Stimulated activated CD8-positive, alpha-beta memory T cell treated with anti-CD3 and anti-CD28 coated beads, Interleukin-7, amount 100 ng/mL, for 48 hours (primary cell): ENCODE data around the gene TMEM217.

Experiments used
- DNase-seq, 2 donors: peaks; one replicate each; pipeline ENCODE4 v3.0.0-alpha.2; 2020; ENCODE audit warnings: low read depth in 1 of 2; ENCODE audit errors: extremely low read depth in 1 of 2

The TMEM217 gene

DNA sequence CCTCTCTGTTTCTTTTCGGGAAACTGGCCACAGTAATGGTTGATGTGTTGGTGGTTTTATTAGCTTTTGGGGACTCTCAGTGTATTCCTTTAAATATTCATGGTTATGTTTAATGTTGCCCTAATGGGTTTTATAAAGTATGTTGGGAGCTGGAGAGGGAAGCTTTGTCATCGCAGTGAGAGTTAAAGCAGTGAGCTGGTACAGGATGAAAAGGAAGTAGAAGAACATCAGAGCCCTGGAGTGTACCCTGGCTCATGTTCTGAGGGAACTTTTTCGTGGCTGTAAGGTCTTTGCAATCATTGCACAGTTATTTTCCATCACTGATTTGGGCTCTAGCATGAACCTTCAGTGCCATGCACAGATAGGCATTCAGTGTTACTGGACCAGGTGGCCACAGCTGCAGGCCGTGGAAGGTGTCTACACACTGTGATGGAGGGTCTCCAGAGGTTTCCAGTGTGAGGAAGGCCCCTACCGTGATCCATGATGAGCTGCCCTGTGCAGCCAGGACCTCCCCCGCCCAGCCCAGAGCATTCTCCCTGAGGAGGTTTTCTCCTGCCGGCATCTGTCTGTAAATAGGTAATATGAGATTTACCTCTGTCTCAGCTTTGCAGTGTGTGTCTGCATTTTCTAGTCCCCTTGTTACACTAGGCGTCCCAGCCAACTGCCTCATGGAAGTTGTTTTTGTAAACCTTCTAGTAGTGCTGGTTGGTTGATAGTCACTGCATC, 22.4 kb upstream of the TMEM217 start:
- no peak for DNase-seq

DNA sequence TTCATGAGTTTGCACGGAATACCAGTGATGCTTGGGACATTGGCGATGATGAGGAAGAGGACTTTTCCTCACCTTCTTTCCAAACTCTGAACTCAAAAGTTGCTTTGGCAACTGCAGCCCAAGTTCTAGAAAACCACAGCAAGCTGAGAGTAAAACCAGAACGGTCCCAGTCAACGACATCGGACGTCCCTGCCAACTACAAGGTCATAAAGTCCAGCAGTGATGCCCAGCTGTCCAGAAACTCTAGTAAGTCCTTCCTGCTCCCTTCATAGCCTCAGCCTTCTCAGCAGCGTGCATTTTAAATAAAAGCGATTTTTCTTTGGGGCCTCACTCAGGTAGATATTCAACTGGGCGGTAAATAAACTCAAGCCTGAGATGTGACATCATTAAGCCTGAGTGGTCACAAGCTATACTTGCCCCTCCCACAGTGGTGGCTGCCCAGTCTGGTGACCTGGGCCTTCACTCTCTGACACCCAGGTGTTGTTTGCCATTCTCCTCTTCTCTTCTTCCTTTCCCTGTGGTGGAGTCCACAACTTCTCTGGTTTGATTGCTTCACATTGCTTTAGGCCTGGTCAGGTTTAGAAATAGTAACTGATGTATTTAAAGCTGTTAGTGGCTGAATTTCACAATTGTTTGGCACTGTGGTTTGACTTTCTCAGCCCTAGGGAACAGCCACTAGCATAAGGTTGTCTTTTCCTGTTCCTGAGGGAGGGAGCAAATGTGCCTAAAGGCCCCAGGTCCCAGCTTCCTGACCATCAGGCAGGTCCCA, 21.6 kb upstream of the TMEM217 start:
- DNase-seq = no peak

DNA sequence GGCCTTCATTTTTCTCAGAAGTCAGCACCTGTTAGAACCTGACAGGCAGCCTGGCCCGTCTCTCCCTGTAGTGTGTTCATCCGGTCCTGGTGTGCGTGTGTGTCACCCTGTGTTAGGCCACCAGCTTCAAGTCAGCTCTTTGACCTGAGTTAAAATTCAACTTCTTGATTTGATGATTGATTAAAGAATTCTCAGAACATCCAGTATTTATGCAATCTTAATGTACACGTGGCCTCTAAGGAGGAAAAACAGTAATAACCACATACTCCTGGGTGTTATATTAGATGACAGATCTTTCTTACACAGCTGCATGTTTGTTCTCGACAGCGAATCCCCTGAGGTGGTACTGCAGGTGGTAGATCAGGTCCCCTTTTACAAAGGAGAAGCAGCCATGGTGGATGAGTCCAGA, 19.1 kb upstream of the TMEM217 start:
- DNase-seq = no peak

DNA sequence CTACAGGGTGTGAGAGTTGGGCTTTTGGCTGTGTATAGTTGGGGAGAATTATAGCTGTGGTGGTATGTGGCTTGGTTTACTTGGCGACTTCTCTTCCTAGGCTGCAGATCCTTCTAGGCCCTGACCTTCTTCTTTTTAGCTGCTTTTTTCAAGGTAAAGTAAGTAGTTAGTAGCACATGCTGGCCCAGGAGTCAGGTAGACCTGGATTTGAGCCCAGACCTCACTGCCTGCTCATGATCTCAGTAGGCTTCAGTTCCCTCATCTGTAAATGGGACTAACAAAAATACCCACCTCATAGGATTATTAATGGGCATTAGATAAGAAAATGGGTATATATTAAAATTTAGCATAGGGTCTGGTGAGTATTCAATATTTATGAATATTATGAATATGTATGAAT, 17.4 kb upstream of the TMEM217 start:
- DNase-seq = no peak

DNA sequence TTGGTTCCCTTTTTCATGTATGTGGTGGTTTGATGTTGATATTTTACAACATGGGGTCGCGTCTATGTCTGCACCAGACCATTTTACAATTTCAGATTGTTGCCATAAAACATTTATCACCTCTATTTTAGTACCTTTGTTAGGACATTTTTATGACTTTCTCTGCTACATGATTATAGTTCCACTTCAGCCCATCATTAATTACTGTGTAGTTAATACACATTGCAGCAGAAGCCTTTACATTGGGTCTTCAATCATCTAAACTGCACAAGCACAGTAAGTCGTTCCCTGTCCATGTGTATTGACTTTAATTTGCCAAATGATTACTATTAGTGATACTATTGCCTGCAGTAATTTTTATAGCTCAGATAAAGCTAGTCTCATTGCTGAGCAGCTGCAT, 15.7 kb upstream of the TMEM217 start:
- no peak for DNase-seq

DNA sequence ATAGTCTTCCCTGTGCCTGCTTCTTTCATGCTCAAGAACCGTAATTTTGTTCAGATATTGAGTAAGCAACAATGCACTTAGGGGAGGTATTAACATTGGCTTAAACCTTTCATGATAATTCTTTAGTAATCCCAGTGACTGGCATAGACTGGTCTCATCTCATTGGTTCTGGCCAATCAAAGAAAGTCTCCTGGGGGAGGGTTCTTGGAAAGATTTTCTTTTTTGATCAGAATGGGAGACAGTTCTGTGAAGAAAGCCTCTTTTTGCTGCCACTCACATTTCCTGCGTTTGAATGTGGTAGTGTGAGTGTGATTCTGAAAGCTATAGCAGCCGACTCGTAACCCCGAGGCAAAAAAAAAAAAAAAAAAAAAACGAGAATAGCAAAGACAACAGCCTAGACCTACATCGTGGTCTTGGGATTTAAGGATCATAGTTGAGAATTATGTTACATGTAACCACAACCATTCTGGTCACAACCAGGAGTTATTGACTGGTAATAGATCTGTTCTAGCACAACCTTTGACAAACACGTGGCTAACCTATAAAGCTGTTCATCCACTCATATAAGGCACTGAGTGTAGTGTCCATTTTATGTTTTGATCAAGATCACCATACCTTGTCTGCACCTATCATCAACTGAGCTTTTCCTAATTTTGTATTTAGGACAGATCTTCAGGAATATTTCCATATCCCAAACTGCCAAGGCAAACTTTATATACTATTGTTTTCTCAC, 15.1 kb upstream of the TMEM217 start:
- DNase-seq = no peak

DNA sequence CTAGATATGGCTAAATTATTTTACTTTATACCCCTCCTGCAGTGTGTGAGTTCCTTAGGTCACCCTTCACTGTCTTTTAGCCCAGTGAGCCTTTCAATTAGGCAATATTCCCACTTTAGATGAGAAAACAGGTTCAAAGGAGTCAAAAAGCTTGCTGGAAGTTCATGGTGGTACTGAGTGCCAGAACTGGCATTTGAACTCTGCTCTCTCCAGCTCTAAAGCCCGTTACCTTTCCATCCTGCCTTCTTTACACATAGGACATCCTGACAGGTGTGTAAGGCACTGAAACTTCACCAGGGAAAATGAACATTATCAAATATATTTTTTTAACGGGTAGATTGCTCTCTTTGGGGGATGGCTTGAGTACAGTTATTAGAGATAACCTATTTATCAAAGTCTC, 11.2 kb upstream of the TMEM217 start:
- DNase-seq = no peak

DNA sequence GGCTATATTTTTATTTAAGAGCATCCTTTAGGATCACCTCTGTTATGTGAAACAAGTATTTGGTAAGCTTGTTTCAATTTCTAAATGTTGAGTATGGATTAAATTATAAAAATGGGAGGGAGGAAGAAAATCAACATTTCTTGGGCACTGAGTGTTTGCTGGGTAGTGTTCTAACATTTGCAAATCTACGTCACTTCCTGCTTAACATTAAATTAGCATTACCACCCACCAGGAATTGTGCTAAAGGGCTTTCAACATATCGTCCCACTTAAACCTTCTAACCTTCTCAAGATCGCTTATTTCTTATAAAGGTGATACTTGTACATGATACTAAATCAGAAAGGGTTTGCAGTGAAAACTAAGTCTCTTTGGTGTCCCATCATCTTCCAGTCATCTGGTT, 7.9 kb upstream of the TMEM217 start:
- no peak for DNase-seq

DNA sequence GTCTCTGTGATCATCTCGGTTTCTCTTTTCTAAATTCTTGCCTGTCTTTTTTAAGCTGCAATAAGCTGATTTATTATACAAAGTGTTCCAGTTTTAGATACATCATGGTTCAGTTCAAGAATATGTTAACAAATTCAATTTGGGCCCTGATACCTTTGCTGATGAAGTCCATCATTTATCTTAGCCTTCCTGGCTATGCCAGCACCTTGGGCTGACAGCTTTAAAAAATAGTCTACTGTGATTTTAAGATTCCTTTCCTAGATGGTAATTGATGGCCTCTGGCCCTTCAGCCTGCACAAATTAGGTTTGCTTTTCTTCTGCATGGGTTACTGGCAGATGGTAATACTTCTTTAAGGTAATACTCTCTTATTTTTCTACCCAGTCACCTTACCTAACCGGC, 7.1 kb upstream of the TMEM217 start:
- DNase-seq = no peak

DNA sequence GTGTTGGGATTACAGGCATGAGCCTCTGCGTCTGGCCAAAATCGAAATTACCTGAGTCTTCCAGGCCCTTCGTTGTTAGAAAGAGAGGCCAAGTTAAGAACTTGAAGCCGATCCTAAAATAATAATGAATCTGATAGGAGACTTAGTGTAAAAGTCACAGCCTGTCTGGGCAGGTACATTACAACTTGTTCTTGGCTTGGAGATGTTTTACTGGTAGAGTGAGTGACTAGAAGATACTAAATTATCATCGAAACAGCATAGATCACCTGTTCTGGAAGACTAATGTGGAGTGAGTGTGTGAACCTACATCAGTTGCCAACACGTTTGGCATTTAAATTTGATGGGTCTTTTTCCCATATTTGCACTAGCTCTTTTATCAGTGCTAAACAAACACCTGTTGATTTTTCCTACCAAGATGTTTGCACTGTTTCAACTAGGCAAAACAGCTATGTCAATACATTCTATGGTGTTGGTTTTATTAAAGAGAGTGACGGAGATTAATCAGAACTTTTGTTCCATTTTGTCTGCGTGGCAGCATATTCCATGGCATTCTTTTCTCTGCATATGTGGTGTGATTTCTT, 4.6 kb upstream of the TMEM217 start:
- DNase-seq = no peak

DNA sequence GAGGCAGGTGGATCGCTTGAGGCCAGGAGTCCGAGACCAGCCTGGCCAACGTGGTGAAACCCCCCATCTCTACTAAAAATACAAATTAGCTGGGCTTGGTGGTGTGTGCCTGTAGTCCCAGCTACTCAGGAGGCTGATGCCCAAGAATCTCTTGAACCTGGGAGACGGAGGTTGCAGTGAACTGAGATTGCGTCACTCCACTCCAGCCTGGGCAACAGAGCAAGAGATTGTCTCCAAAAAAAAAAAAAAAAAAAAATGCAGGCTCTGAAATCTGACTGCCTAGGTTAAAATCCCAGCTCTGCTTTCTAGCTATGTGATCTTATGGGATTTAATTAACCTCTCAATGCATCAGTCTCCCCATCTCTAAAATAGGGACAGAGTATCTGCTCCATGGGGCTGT, 3.3 kb upstream of the TMEM217 start:
- DNase-seq = no peak

DNA sequence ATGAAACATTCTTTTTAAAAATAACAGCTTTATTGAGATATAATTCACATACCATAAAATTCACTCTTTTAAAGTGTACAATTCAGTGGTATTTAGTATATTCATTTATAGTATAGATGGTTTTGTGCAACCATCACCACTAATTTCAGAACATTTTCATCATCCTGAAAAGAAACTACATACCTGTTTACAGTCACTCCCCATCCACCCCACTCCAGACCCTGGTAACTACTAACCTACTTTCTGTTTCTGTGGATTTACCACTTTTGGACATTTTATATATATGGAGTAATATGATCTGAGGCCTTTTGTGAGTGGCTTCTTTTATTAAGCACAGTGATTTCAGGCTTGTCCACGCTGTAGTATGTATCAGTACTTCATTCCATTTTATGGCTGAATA, 2.5 kb upstream of the TMEM217 start:
- DNase-seq = no peak

DNA sequence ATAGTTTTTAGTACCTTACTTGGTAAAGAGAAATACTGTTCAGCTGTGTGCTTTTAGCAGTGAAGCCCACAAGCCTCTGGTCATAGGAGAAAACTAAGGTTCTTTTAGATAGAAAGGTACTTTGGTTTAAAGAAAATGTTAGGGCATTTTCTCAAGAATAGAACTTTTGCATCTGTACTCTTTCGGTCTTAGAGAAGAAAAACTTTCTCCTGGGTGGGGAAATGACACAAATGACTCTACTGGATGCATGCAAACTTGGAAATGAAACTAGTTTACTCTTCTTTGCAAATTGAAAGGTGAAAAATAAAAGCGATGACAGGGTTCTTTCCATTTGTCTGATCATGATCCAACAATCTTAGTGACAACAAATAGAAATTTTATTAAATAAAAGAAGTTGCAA, 2.1 kb upstream of the TMEM217 start:
- DNase-seq = no peak

DNA sequence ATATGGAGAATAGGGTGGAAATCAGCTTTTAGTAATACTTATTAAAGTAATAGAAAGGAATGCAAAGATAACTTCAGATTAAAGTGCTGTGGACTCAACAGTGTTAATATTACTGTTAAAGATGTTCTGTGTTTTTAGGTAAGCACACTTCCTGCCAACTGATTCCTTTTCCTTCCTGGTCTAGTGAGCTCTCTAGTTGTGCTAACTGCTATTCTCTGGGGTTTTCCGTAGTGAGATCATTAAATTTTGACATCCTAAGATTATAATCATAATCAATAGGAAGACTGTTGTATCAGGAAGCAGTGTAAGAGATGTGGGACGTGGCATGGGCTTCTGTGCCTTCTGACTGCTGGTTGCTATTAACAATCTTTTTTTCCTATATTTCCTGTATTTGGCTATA, 1.2 kb upstream of the TMEM217 start:
- no peak for DNase-seq

DNA sequence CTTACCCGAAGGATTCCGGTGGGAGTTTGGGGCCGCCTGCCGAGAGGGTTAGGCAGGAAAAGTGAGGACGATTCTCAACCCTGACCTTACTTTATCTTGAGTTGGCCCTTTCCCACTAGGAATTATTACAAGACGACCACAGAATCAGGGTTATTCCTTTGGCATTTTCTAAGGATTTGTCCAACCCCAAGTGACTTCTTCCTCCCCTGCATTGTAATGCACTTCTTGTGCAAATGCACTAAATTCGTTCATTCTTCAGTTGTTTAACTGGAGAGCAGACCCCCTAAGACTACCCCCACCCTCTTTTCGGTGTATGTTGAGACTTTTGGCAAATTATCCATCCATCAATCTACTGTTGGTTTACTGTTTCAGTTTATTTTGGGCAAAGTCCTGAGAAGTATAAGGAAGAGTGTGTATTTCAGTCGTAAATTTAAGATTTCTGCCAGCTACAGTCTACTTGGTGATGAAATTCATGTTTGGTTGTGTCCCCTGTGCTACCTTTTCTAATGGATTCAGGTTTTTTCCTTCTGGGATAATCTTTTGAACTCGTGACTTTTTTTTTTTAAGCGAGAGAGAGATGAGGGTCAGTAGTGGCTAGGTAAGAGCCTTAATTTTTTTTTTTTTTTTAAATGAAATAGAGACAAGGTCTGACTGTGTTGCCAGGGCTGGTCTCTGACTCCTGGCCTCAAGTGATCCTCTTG, 611 bp upstream of the TMEM217 start:
- DNase-seq = no peak

DNA sequence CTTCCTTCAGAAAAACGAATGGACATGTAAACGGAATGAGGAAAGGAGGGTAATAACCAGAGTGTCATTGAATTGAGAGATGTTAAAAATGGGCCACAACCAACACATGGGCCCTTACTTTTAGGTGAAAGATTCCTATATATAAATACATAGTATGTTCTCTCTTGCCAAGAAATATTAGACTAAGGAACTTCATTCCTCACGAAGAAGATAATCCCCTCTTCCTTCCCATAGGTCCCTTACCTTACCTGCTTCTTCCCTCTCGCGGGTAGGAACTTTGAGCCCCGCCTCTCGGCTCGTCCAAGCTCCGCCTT, 667 bp downstream of the TMEM217 start:
- no peak for DNase-seq

DNA sequence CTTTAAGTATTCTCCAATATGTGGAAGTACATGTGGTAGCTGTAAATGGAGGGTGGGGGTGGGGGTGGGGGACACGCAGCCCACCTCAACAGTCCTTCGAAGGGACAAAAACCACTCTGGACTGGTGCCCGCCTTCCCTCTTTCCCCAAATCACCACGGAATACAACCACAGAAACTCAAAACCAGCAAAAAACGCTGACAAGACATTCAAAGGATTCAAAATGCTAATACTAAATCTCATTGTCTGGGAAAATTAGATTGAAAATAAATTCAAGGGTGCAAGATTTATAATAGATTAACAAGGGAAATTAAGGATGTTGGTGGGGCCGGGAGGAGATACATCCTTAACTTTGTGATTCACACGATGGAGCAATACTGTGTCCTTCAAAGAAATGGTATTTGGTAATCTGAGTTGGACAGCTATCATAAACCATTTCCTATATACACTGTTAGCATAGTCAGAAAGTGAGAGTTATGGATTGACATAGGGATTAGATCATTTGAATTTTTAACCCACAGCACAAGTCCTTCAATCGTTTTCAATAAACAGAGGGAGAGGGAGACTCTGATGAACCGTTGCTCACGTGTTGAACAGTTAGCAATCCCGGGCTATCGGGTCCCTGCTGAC, 1.1 kb downstream of the TMEM217 start:
- DNase-seq = no peak

DNA sequence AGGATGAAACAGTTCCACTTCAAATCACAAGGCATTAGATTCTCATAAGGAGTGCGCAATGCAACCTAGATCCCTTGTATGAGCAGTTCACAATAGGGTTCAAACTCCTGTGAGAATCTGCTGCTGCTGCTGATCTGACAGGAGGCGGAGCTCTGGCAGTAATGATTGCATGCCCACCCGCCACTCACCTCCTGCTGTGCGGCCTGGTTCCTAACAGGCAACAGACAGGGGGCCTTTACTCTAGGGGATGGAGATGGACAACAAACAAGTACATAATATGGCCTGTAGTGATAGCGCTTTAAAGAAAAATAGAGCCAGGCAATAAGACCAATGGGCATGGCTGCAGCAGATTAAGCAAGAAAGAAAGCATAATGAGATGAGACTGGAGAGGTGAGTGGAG, 3.1 kb downstream of the TMEM217 start:
- no peak for DNase-seq

DNA sequence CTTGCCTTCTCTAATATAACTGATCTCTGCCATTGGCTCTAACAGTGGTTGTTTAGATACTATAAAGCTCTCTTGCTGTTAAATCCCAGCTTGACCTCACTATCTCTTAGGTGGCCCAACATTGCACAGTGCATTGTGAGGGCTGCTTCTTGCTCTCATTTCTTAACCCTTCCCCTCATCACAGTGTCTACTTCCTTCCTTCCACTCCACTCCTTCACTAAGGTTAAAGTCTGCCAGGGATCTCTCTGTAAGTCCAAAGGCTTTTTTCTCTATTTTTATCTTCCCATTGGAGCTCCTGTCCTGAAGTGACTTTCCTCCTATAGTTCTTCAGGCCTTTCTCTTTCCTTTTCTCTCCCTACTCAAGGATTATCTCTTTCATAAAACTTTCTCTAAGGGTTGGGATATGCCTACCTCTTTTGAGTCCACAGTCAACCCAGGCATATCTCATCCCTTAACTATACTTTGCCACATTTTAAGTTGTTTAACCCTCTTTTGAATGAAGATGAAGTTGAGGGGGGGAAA, 4.4 kb downstream of the TMEM217 start:
- DNase-seq = no peak

DNA sequence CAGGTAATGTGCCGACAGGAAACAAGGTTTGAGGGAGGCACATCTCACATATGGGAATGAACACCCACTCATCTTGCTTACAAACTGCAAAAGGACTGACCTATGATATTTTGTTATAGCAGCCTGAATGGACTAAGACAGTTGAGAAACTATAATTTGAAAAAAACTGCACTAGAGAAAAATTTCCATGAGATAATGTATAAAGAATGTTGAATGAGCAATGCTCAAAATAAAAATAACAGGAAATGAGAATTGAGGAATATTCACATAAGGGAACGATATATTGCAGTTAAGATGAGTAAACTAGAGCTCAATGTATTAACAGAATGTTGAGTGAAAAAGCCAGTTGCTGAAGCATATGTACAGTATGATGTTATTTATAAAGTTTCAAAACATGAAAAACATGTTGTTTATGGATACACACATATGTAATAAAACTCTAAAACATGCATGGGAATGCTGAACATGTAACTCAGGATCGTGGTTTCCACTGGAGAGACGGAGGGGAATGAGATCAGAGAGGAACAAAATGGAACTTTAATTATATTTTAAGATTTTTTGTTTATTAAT, 6.6 kb downstream of the TMEM217 start:
- DNase-seq = no peak
